RPMI7951 (cell line): Measurements from ENCODE around the gene STT3A. TPM values are rescaled to one million over a fixed set of nuclear protein-coding genes. Genes with fewer than 3 reads are reported as not detected.

Experiments used
- DNase-seq: peaks from one replicate; pipeline ENCODE4 v3.0.0-alpha.2; 2012; ENCODE audit warnings: low read depth
- total RNA-seq: library from RNA; depleted of rRNA; stranded (reverse); fragments of >200 nt; shearing (Covaris generic); gene quantifications from 2 replicates; pipeline ENCODE4 v1.2.3, GENCODE V29; 2014; rRNA removed

STT3A gene
- total RNA-seq, 1 experiment from 2014 or later = 276 TPM

GRCh38 chr11:125663910-125664309 is 71.3 kb downstream of the STT3A start:
- peak; percentile 32 for DNase-seq

- no peak for DNase-seq
These were observed 74.5 kb downstream of the STT3A start for GRCh38 chr11:125667151-125667550.

GRCh38 chr11:125670172-125670571 is 77.5 kb downstream of the STT3A start:
- DNase-seq = no peak

DNA sequence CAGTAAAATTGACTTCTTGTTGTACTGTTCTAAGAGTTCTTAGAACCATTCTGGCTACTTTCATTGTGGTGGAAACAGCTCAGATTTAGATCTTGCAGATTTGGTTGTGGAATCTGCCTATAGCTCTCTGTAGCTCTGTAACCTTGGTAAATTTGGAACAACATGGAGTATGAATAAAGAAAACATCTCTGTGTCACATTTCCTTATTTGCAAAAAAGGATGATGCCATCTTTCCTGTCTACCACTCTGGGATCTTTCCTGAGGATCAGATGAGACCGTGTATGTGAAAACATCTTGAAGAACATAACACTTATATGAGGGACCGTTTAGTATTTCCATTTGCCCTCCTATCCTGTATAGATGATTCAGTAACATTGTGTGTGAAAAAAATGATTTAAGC is 78.9 kb downstream of the STT3A start:
- DNase-seq = no peak

Other genes with a start within 250 kb of the STT3A start
- 59.4 and 61.4 TPM in 2 replicates for gene FEZ1, start 96.6 kb upstream of the STT3A start, total RNA-seq
- gene EI24, start 23.4 kb upstream of the STT3A start, total RNA-seq = 112 and 113 TPM in 2 replicates
- gene CHEK1, start 32.3 kb downstream of the STT3A start, total RNA-seq = 70.8 and 82.9 TPM in 2 replicates
- gene ACRV1, start 88.0 kb downstream of the STT3A start, total RNA-seq = 0.59 TPM in 1 of 2 replicates, not detected in the other
- not detected in 2 replicates for gene PATE1, start 153.4 kb downstream of the STT3A start, total RNA-seq
- gene PATE2, start 186.0 kb downstream of the STT3A start, total RNA-seq = 0.24 TPM in 1 of 2 replicates, not detected in the other
- not detected in 2 replicates for gene PATE3, start 195.3 kb downstream of the STT3A start, total RNA-seq
- not detected in 2 replicates for gene PATE4, start 240.5 kb downstream of the STT3A start, total RNA-seq